ENCODE data around the gene PRDM12.

DNA sequence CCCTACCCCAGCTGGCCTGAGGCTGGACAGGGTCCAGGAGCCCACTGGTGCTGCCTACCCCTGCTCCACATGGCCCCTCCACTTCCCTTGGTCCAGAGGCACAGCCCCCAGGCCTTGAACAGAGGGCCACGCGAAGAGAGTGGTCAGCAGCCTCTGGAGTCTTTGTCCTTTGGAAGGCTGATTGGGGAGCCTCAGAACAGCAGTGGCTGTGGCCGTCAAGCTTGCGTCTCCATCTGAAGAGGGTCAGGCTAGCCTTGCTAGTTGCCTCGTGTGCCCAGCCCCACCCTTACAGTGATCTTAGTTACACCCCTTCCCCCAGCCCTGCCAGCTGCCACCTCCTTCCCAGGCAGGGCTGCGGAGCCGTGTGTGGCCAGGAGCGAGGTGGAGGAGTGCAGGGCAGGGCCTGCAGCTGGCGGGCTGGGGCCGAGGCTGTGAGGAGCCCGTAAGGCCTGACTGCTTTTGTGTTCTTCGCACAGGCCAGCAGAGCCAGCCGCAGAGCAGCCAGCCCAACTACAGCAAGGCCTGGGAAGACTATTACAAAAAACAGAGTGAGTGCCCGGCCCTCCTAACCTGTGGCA lies 30.1 kb upstream of the PRDM12 start:
- TF ChIP-seq POLR2AphosphoS5 (IDR thresholded peaks at IDR 0.05) (no peak), CTCF (IDR thresholded peaks at IDR 0.05) (no peak), POLR2A (IDR thresholded peaks at IDR 0.05) (no peak)
